Ishikawa (cell line): ENCODE measurements around the gene PPP1R13L.

Experiments
- CREB1 ChIP-seq: IDR thresholded peaks from 2 replicates; pipeline ENCODE4 v1.6.1; 2012; ENCODE audit warnings: low read depth
- EGR1 ChIP-seq: IDR thresholded peaks from 2 replicates; pipeline ENCODE4 v1.6.1; 2012
- EP300 ChIP-seq: IDR thresholded peaks from 2 replicates; pipeline ENCODE4 v1.6.1; 2012; ENCODE audit warnings: borderline replicate concordance
- FOXM1 ChIP-seq: IDR thresholded peaks from 2 replicates; pipeline ENCODE4 v1.6.1; 2012; ENCODE audit warnings: low read depth, borderline replicate concordance
- NFIC ChIP-seq: IDR thresholded peaks from 2 replicates; pipeline ENCODE4 v1.6.1; 2012
- RAD21 ChIP-seq: IDR thresholded peaks from 2 replicates; pipeline ENCODE4 v1.6.1; 2012; ENCODE audit warnings: low read depth
- TAF1 ChIP-seq: IDR thresholded peaks from 2 replicates; pipeline ENCODE4 v1.6.1; 2012; ENCODE audit warnings: low read depth, mild to moderate bottlenecking
- TEAD4 ChIP-seq: IDR thresholded peaks from 2 replicates; pipeline ENCODE4 v1.6.1; 2012
- YY1 ChIP-seq: IDR thresholded peaks from 2 replicates; pipeline ENCODE4 v1.6.1; 2012; ENCODE audit warnings: low read depth
- TF ChIP-seq, protein P1 (sequence below): IDR thresholded peaks from 2 replicates; pipeline ENCODE4 v1.6.1; 2012
- TF ChIP-seq, protein P2 (sequence below): IDR thresholded peaks from 2 replicates; pipeline ENCODE4 v1.6.1; 2012; ENCODE audit warnings: low read depth, mild to moderate bottlenecking

DNA sequence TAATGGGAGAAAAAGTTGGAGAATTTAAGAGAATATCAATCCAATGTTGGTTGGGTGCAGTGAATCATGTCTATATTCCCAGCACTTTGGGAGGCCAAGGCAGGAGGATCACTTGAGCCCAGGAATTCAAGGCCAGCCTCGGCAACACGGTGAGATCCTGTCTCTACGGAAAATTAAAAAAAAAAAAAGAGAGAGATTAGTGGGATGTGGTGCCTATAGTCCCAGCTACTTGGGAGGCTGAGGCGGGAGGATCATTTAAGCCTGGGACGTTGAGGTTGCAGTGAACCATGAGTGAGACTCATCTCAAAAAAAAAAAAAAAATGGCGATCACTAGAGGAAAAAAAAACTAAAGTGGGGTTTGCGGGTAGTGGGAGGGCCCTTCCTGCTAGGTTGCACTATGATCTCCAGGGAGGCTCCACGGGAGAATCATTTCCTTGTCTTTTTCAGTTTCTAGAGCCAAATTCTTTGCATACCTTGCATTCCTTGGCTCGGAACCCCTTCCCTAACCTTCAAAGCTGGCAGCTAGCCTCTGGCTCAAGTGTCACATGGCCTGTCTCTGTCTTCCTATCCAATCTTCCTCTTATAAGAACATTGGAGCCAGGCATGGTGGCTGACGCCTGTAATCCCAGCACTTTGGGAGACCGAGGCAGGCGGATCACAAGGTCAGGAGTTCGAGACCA, 28.7 kb downstream of the PPP1R13L start:
- TF ChIP-seq YY1, result peak; percentile 68; the same call in 1 of the 2 replicates
- TF ChIP-seq EGR1, result no peak
- peak; percentile 62; the same call in 1 of the 2 replicates for TF ChIP-seq EP300
- TF ChIP-seq RAD21, result no peak
- TF ChIP-seq, protein P1, sequence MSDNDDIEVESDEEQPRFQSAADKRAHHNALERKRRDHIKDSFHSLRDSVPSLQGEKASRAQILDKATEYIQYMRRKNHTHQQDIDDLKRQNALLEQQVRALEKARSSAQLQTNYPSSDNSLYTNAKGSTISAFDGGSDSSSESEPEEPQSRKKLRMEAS, result peak; percentile 65; the same call in 1 of the 2 replicates
- no peak for TF ChIP-seq CREB1
- TF ChIP-seq NFIC, result peak; percentile 98
- no peak for TF ChIP-seq TAF1
- TF ChIP-seq TEAD4, result peak; percentile 100
- no peak for TF ChIP-seq FOXM1
- TF ChIP-seq, protein P2, sequence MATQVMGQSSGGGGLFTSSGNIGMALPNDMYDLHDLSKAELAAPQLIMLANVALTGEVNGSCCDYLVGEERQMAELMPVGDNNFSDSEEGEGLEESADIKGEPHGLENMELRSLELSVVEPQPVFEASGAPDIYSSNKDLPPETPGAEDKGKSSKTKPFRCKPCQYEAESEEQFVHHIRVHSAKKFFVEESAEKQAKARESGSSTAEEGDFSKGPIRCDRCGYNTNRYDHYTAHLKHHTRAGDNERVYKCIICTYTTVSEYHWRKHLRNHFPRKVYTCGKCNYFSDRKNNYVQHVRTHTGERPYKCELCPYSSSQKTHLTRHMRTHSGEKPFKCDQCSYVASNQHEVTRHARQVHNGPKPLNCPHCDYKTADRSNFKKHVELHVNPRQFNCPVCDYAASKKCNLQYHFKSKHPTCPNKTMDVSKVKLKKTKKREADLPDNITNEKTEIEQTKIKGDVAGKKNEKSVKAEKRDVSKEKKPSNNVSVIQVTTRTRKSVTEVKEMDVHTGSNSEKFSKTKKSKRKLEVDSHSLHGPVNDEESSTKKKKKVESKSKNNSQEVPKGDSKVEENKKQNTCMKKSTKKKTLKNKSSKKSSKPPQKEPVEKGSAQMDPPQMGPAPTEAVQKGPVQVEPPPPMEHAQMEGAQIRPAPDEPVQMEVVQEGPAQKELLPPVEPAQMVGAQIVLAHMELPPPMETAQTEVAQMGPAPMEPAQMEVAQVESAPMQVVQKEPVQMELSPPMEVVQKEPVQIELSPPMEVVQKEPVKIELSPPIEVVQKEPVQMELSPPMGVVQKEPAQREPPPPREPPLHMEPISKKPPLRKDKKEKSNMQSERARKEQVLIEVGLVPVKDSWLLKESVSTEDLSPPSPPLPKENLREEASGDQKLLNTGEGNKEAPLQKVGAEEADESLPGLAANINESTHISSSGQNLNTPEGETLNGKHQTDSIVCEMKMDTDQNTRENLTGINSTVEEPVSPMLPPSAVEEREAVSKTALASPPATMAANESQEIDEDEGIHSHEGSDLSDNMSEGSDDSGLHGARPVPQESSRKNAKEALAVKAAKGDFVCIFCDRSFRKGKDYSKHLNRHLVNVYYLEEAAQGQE, result no peak
